NAMALWA (cell line): ENCODE data around the gene TSHR.

Experiments
- DNase-seq: peaks from one replicate; pipeline ENCODE4 v3.0.0-alpha.2; 2015; ENCODE audit warnings: low spot score

Gene TSHR

GRCh38 chr14:81178063-81178462, 222.6 kb downstream of the TSHR start:
- DNase-seq = no peak

DNA sequence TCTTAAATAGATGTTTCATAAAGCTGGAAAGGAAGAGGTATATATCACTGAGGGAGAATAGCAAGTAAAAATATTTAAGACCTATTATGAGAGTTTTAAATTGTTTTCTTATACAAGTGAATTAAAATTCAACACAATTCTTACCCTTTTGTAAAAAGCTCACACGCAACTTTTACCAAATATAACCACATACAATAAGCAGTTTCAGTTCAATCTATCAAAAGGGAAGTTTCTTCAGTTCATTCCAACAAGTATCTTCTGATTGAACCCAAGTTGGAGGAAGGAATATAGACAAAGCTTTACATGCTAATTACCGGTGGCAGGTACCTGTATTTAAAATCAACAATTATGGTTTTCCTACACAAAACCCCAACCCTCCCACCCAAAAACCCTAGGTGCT, 224.2 kb downstream of the TSHR start:
- DNase-seq = no peak

- DNase-seq = no peak
These were observed 232.6 kb downstream of the TSHR start for GRCh38 chr14:81187832-81188522.

GRCh38 chr14:81192594-81192993, 237.2 kb downstream of the TSHR start:
- DNase-seq = no peak

DNA sequence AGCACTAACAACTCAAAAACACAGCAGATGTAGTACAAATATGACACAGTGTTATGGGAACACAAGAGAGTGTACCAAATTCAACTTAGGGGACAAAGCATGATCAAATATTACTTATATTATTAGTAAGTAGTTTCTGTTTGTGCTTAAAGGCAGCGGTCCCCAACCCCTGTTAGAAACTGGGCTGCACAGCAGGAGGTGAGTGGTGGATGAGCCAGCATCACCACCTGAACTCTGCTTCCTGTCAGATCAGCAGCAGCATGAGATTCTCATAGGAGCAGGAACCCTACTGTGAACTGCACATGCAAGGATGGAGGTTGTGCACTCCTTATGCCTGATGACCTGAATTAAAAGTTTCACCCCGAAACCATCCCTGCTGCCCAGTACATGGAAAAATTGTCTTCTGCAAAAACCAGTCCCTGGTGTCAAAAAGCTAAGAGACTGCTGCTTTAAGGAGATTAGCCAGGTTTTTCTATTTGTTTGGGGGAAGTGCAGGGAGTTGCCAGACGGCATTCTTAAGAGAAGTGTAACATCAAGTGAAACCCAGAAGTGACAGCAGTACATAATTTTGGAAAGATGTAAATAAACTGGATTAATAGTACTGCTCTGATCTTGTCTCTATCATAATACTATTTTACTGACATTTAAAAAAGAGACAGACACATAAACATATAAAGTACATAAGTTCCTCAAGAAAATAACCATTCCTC, 238.7 kb downstream of the TSHR start:
- DNase-seq = no peak
